ENCODE results near the gene ZNF831.

ZNF831 gene

GRCh38 chr20:59163631-59164530 lies at the start of gene ZNF831:
ZNF831 (plus strand) TSS chr20:59163821; CDS start chr20:59191020, 27,199 bp downstream.
- DNase-seq: no peak

- no peak for DNase-seq
Observed at GRCh38 chr20:59117526-59117925, 46.1 kb upstream of the ZNF831 start.

GRCh38 chr20:59118855-59119254 lies 44.8 kb upstream of the ZNF831 start:
- DNase-seq: no peak

GRCh38 chr20:59120491-59120890 lies 43.1 kb upstream of the ZNF831 start:
- no peak for DNase-seq

GRCh38 chr20:59120919-59121318 lies 42.7 kb upstream of the ZNF831 start:
- no peak for DNase-seq

- no peak for DNase-seq
Observed at GRCh38 chr20:59121714-59122565, 41.7 kb upstream of the ZNF831 start.

- DNase-seq: no peak
Observed at GRCh38 chr20:59122566-59122919, 41.1 kb upstream of the ZNF831 start.

GRCh38 chr20:59123011-59123677 lies 40.5 kb upstream of the ZNF831 start:
- DNase-seq: no peak

- DNase-seq: no peak
Observed at GRCh38 chr20:59123678-59124255, 39.9 kb upstream of the ZNF831 start.

GRCh38 chr20:59124296-59125029 lies 39.2 kb upstream of the ZNF831 start:
- no peak for DNase-seq

- no peak for DNase-seq
Observed at GRCh38 chr20:59125332-59125731, 38.3 kb upstream of the ZNF831 start.

- no peak for DNase-seq
Observed at GRCh38 chr20:59125836-59126235, 37.8 kb upstream of the ZNF831 start.

- DNase-seq: no peak
Observed at GRCh38 chr20:59127839-59128238, 35.8 kb upstream of the ZNF831 start.

GRCh38 chr20:59131551-59132285 lies 31.9 kb upstream of the ZNF831 start:
- DNase-seq: no peak

- no peak for DNase-seq
Observed at GRCh38 chr20:59134182-59134581, 29.4 kb upstream of the ZNF831 start.

GRCh38 chr20:59135093-59135492 lies 28.5 kb upstream of the ZNF831 start:
- no peak for DNase-seq

- no peak for DNase-seq
Observed at GRCh38 chr20:59136027-59136426, 27.6 kb upstream of the ZNF831 start.

GRCh38 chr20:59137532-59137931 lies 26.1 kb upstream of the ZNF831 start:
- no peak for DNase-seq

- DNase-seq: no peak
Observed at GRCh38 chr20:59138114-59138748, 25.4 kb upstream of the ZNF831 start.

GRCh38 chr20:59139998-59140397 lies 23.6 kb upstream of the ZNF831 start:
- DNase-seq: no peak
